Endothelial cell of umbilical vein (primary cell): Measurements from ENCODE around the gene NDUFV1. TPM values are rescaled to one million over a fixed set of nuclear protein-coding genes. Genes with fewer than 3 reads are reported as not detected.

Experiments
- BruUV-seq: library from RNA; stranded (reverse); fragments of 400-500 nt; replicated peaks from 2 replicates; lab custom pipeline; 2021; lab: Mats Ljungman, UMichigan
- CTCF ChIA-PET: fragments of 300-600, 350-600 bp; sonication (Branson Sonifier 250); formaldehyde crosslinking; loops from one replicate; lab custom pipeline; 2021; ENCODE audit warnings: antibody characterized with exemption, inconsistent platforms; lab: Charles Lee
- POLR2A ChIA-PET: fragments of 300-600, 350-600 bp; sonication (Branson Sonifier 250); formaldehyde crosslinking; loops from one replicate; lab custom pipeline; 2021; ENCODE audit warnings: antibody characterized with exemption, inconsistent platforms; lab: Charles Lee
- DNase-seq: peaks from one replicate; pipeline ENCODE4 v3.0.0-alpha.2; 2011; ENCODE audit warnings: low read depth, low spot score
- FAIRE-seq: peaks from 2 replicates; lab custom pipeline; 2011; peaks lifted over from hg19 to GRCh38; lab: Jason Lieb, UNC
- H2AFZ ChIP-seq: 2 replicates; pipeline ENCODE4 v1.6.0; 2012; ENCODE audit warnings: low read depth, low read length, control low read depth, inconsistent platforms
- H3K27ac ChIP-seq: 2 replicates; pipeline ENCODE4 v1.5.1; 2011; ENCODE audit warnings: low read depth, mild to moderate bottlenecking, control low read depth, low read length, moderate library complexity; ENCODE audit not compliant: insufficient read depth
- H3K27me3 ChIP-seq, 2 experiments: 2 replicates each; pipeline versions ENCODE4 v1.6.0 to v1.6.1; 2011; ENCODE audit warnings: low read length in 2 of 2, mixed read lengths in 1 of 2; ENCODE audit not compliant: control insufficient read depth in 2 of 2, insufficient read depth in 2 of 2
- H3K36me3 ChIP-seq, 2 experiments: 2 replicates in 1 of 2; 3 replicates in 1 of 2; pipeline ENCODE4 v1.5.1; 2011; ENCODE audit warnings: low read length in 2 of 2, mild to moderate bottlenecking in 1 of 2, moderate library complexity in 1 of 2; ENCODE audit not compliant: control insufficient read depth in 2 of 2, insufficient read depth in 2 of 2; ENCODE audit errors: extremely low read depth in 1 of 2
- H3K4me1 ChIP-seq: 3 replicates; pipeline ENCODE4 v1.5.1; 2011; ENCODE audit warnings: mild to moderate bottlenecking, low read length; ENCODE audit not compliant: control insufficient read depth, insufficient read depth; ENCODE audit errors: extremely low read depth
- H3K4me2 ChIP-seq: 2 replicates; pipeline ENCODE4 v1.6.1; 2011; ENCODE audit warnings: low read length, control low read depth, mixed read lengths; ENCODE audit not compliant: insufficient read depth
- H3K4me3 ChIP-seq, 3 experiments: fragments of 200-600 bp in 1 of 3; sonication (generic), shearing (Covaris generic) in 1 of 3; replicated peaks in 1 of 3; 2 replicates each; pipeline ENCODE4 v1.5.1; 2011 to 2016; ENCODE audit warnings: control low read depth in 3 of 3, low read length in 3 of 3, mild to moderate bottlenecking in 2 of 3, inconsistent platforms in 1 of 3, low read depth in 1 of 3, moderate library complexity in 1 of 3; ENCODE audit not compliant: insufficient read depth in 1 of 3
- H3K79me2 ChIP-seq: 2 replicates; pipeline ENCODE4 v1.6.0; 2012; ENCODE audit warnings: low read length, inconsistent platforms; ENCODE audit not compliant: control insufficient read depth, insufficient read depth
- H3K9ac ChIP-seq: replicated peaks from 2 replicates; pipeline ENCODE3; 2011; ENCODE audit warnings: low read length, control low read depth; ENCODE audit not compliant: insufficient read depth; ENCODE audit errors: extremely low read depth
- H3K9me1 ChIP-seq: replicated peaks from 3 replicates; pipeline ENCODE4 v1.6.0; 2011; ENCODE audit warnings: mild to moderate bottlenecking, low read length; ENCODE audit not compliant: control insufficient read depth, insufficient read depth; ENCODE audit errors: extremely low read depth
- H3K9me3 ChIP-seq: replicated peaks from 2 replicates; pipeline ENCODE4 v1.5.1; 2012; ENCODE audit warnings: low read length, inconsistent platforms; ENCODE audit not compliant: control insufficient read depth, insufficient read depth
- H4K20me1 ChIP-seq: replicated peaks from 2 replicates; pipeline ENCODE3; 2011; ENCODE audit warnings: mild to moderate bottlenecking, low read length; ENCODE audit not compliant: control insufficient read depth, insufficient read depth; ENCODE audit errors: extremely low read depth
- EZH2 ChIP-seq: IDR thresholded peaks from 2 replicates; pipeline ENCODE4 v1.6.1; 2012; ENCODE audit warnings: borderline replicate concordance, low read depth, mild to moderate bottlenecking, moderate library complexity, low read length, inconsistent platforms; ENCODE audit not compliant: severe bottlenecking
- JUN ChIP-seq: IDR thresholded peaks from 2 replicates; pipeline ENCODE4 v1.6.1; 2011; ENCODE audit warnings: borderline replicate concordance, low read depth; ENCODE audit not compliant: insufficient read length, insufficient read depth
- MYC ChIP-seq: IDR thresholded peaks from one replicate; pipeline ENCODE4 v1.6.1; 2011; ENCODE audit warnings: mild to moderate bottlenecking, low read depth, low read length
- POLR2A ChIP-seq: IDR thresholded peaks from 2 replicates; pipeline ENCODE4 v1.6.1; 2012; ENCODE audit warnings: low read depth, mild to moderate bottlenecking, control low read depth, low read length
- POLR2AphosphoS5 ChIP-seq: IDR thresholded peaks from 2 replicates; pipeline ENCODE4 v1.6.1; 2012; ENCODE audit warnings: low read depth, mild to moderate bottlenecking, control low read depth, low read length, moderate library complexity; ENCODE audit not compliant: insufficient read depth
- dilution Hi-C: fragments of 300-500 bp; cut with MboI; formaldehyde crosslinking; loops from one replicate; pipeline ENCODE4 v1.15.0; 2019; ENCODE audit warnings: low sequenced_read_pairs; ENCODE audit not compliant: extremely low pct_ligation_motif_present
- intact Hi-C: fragments of 100-400 bp; cut with micrococcal nuclease; formaldehyde crosslinking; loops from one replicate; pipeline ENCODE4 v1.10.0; 2022
- polyA plus RNA-seq, 4 experiments: library from polyadenylated mRNA; depleted of rRNA in 3 of 4; stranded (reverse) in 3 of 4; unstranded in 1 of 4; fragments of >200 nt; gene quantifications; 2 replicates each; pipeline versions ENCODE4 v1.2.1 to v1.2.3, GENCODE V29; 2011 to 2012; ENCODE audit warnings: missing spikeins in 1 of 4
- total RNA-seq: library from RNA; stranded (reverse); gene quantifications from 2 replicates; pipeline ENCODE4 v1.2.3, GENCODE V29; 2021
- TF ChIP-seq, protein P1 (sequence below), 2 donors: IDR thresholded peaks; 1 replicate in 1 of 2; 2 replicates in 1 of 2; pipeline ENCODE4 v1.5.1; 2011; ENCODE audit warnings: low read length in 2 of 2, mild to moderate bottlenecking in 2 of 2, moderate library complexity in 2 of 2, control low read depth in 1 of 2, inconsistent platforms in 1 of 2, low read depth in 1 of 2; ENCODE audit not compliant: insufficient read depth in 1 of 2; ENCODE audit errors: extremely low read depth in 1 of 2
- TF ChIP-seq, protein P2 (sequence below): IDR thresholded peaks from 2 replicates; pipeline ENCODE4 v1.6.1; 2011; ENCODE audit not compliant: insufficient read depth, insufficient read length

Gene NDUFV1
- total and polyA plus RNA-seq, 2 donors (not counting 3 experiments of a cell fraction or from before 2014, with no cell fraction given): 191 to 203 TPM

DNA sequence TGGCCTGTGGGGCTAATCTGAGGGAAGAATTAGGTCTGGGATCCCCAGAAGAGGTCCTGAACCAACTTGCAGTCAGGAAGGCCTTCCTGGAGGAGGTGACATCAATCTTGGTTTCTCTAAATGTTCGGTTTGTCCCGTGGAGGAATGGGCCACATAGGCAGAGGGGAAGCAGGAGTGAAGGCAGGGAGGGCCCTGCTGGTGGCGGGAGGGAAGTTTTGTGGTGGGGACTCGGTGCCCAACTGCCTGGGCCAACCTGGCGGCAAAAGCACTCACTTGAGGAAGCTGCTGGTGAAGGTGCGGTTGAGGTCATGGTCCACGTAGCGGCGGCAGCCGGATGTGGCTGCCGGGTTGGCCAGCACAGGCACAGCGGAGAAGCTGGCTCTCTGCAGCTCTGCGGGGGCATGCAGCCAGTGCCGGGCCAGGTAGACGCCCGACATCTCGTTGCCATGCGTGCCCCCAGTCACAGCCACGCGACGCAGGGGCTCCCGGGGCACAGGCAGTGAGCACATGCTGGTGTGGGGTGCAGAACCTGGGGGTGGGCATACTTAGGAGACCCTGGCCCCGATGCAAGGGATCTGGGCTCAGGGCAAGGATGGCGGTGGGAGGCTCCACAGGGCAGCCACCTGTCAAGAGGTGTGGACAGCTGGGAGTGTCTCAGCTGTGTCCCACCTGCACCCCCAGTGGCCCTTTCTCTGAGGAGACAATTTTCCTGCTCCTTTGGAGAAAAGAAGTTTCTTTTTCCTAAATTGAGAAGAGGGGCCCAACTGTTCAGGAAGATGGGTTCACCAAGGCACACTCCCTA lies 40.0 kb downstream of the NDUFV1 start:
- intact Hi-C loops (no loop called here), dilution Hi-C loops (no loop called here)
- Histone ChIP-seq H3K36me3 (no peaks in the 10 kb centered on the region), H3K4me2 (no peak overlapping the region), H2AFZ (no peak overlapping the region), H3K79me2 (no peaks in the 10 kb centered on the region), H3K9me3 (no peaks in the 10 kb centered on the region), H3K9me1 (no peaks in the 10 kb centered on the region), H3K27me3 (no peaks in the 10 kb centered on the region), H3K9ac (no peak overlapping the region), H4K20me1 (no peaks in the 10 kb centered on the region), H3K27ac (no peak overlapping the region), H3K4me3 (no peak overlapping the region), H3K4me1 (no peaks in the 10 kb centered on the region)
- TF ChIP-seq, protein P1, sequence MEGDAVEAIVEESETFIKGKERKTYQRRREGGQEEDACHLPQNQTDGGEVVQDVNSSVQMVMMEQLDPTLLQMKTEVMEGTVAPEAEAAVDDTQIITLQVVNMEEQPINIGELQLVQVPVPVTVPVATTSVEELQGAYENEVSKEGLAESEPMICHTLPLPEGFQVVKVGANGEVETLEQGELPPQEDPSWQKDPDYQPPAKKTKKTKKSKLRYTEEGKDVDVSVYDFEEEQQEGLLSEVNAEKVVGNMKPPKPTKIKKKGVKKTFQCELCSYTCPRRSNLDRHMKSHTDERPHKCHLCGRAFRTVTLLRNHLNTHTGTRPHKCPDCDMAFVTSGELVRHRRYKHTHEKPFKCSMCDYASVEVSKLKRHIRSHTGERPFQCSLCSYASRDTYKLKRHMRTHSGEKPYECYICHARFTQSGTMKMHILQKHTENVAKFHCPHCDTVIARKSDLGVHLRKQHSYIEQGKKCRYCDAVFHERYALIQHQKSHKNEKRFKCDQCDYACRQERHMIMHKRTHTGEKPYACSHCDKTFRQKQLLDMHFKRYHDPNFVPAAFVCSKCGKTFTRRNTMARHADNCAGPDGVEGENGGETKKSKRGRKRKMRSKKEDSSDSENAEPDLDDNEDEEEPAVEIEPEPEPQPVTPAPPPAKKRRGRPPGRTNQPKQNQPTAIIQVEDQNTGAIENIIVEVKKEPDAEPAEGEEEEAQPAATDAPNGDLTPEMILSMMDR (IDR thresholded peaks at IDR 0.05; ENCODE audit: extremely low read depth in 1 of 2, insufficient read depth in 1 of 2, low read depth in 1 of 2, low read length in 2 of 2): no peak
- no peak for TF ChIP-seq MYC
- TF ChIP-seq POLR2AphosphoS5: no peak
- TF ChIP-seq JUN: no peak
- TF ChIP-seq, protein P2, sequence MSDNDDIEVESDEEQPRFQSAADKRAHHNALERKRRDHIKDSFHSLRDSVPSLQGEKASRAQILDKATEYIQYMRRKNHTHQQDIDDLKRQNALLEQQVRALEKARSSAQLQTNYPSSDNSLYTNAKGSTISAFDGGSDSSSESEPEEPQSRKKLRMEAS: no peak
- no peak for TF ChIP-seq POLR2A
- no peak for TF ChIP-seq EZH2
- no peak for DNase-seq
- no TSS peak for BruUV-seq
- no peak for FAIRE-seq
- ChIA-PET CTCF (interaction anchor here (0.9 to 2.4 kb wide), 3 partner anchors 13 to 17 kb away, joined by 4 to 11 read pairs (median 7); partner anchors contain the start of gene NUDT8), POLR2A (no interaction called here)
